Measurements from ENCODE around the gene RIC3.

Gene RIC3

DNA sequence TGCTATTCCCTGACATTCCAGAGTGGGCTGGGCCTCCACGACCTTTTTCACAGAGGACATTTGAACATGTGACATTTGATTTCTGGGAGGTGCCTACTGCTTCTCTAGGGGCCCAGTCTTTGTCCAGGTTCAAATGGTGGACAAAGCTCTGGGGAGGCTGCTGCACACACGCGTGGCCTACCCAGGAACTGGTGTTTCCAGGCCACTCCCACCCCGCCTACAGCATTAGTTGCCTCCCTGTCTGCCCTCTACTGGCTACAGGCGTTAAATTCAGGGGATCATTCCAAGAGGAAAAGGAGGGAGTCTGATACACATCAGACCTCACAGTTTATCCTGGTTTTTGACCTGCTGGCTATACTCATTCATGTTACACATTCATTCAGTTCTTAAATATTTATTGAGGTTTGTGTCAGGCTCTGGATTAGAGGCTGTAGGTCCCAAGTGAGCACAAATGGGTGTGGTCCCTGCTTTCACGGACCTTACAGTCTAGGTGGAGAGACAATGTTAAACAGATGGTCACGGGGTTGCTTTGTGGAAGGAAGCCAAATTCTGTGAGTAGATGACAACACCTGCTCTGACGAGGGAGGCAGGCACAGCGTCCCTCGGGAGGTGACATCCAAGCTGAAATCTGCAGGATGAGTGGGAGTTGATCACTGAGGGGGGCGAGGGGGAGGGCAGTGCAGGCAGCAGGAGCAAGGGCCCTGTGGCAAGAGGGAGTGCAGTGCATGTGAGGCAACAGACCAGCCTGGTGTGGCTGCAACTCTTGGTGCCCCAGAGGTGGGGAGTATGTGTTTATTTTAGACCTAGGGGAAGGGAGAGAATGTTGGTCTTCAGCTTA is 76.0 kb downstream of the RIC3 start:
- Histone ChIP-seq H3K4me3 (no peak overlapping the region), H3K27ac (no peak overlapping the region)

- no peak overlapping the region for H3K27ac ChIP-seq
Measured at GRCh38 chr11:8091721-8092120, 77.1 kb downstream of the RIC3 start.

GRCh38 chr11:8090756-8091155 is 78.1 kb downstream of the RIC3 start:
- no peak overlapping the region for H3K27ac ChIP-seq

More at GRCh38 chr11:8091721-8092120, 77.1 kb downstream of the RIC3 start:
- H3K4me3 ChIP-seq = no peak overlapping the region

DNA sequence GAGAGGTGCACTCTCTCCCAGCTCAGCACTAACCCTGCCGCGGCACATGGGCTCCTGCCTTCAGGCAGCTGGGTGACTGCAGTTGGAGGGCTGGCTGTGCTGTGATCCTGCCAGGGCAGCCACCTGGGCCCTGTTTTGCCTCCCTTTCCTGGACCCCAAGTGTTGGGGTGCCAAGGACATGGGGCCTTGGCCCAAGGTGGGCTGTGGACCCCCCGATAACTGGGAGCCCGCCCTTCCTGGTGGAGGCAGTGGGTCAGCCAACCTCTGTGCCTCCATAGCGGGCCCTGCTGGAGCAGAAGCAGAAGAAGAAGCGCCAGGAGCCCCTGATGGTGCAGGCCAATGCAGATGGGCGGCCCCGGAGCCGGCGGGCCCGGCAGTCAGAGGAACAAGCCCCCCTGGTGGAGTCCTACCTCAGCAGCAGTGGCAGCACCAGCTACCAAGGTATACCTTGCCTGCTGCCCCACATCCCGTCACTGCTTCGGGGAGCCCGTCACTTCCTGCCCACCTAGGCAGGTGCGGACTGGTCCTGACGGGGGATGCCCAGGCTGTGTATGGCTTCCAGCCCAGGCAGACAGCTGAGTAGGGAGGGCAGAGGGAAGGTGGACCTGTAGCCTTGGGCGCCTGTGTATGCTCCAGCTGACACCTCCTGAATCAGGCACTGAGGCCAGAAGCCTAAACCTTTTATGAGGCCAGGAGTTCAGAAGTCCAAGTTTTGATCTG is 78.9 kb downstream of the RIC3 start:
- H3K4me3 ChIP-seq = no peak overlapping the region
- no peak overlapping the region for H3K27ac ChIP-seq

More at GRCh38 chr11:8090756-8091155, 78.1 kb downstream of the RIC3 start:
- no peak overlapping the region for H3K4me3 ChIP-seq

- H3K27ac ChIP-seq = no peak overlapping the region
- no peak overlapping the region for H3K4me3 ChIP-seq
Measured at GRCh38 chr11:8087756-8088155, 81.1 kb downstream of the RIC3 start.

- no peak overlapping the region for H3K4me3 ChIP-seq
- no peak overlapping the region for H3K27ac ChIP-seq
Measured at GRCh38 chr11:8087185-8087584, 81.6 kb downstream of the RIC3 start.

DNA sequence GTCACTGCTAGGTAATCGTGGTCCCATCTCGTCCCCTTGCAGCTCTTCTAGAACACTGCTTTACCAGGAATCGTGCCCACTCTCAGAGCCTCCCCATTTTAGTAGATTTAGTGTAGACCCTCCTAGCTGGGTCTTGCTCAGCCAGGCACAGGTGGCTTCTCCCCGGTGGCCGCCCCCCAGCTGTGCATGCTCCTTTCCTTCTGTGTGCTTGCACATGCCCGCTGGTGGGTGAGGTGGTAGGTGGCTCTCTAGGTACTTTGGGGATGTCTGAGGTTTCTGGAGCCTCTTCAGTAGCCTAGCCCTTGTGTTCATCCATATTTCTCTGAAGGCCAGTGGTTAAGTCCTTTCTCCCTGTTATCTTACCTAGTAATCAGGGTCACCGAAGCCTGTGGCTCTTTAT is 82.3 kb downstream of the RIC3 start:
- H3K27ac ChIP-seq = no peak overlapping the region
- no peak overlapping the region for H3K4me3 ChIP-seq

GRCh38 chr11:8086001-8086479 is 82.8 kb downstream of the RIC3 start:
- no peak overlapping the region for H3K4me3 ChIP-seq
- no peak overlapping the region for H3K27ac ChIP-seq

DNA sequence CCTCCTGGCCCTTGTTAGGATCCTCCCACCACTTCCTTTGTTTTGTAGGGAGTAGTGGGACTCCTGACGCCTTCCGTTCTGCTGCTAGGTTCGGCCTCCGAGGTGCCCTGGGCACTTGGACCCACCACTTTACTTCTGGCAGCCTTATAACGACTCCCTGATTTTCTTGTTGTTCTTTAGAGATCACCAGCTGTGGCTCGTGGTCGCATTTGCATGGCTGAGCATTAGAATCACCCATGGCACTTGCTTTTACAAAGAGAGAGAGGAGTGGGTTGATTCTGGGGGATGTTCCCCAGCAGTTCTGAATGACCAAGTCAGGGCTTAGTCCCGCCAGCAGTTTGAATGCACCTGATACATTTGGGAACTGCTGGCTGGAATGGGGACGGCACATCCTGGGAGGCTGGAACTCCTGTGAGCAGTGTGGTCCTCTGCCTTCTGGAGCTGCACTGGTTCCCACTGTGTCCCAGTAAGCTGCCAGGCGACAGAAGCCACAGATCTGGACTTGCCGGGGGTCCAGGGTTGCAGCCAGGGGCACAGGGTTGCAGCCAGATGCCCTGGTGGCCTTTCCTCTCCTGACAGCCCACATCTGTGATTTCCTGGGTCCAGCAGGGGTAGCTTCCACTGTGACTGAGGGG is 83.7 kb downstream of the RIC3 start:
- Histone ChIP-seq H3K27ac (no peak overlapping the region), H3K4me3 (no peak overlapping the region)

DNA sequence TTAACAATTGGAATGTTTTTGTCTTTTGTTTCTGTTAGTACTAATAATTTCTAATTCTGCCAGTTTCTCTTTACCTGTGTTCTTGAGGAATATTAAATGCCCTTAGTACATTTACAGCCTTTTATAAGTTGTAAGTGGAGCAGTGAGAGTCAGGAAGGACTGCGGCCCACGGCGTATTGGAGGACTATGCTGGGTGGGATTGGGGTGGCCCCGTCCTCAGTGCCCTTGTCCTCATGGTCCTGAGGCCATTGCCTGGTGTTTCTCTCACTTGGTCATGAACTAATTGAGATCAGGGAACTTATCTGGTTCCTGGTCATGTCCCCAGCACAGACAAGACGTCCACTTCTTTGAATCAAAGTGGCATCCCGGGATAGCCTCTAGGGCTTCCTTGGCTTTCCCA is 84.5 kb downstream of the RIC3 start:
- no peak overlapping the region for H3K27ac ChIP-seq
- no peak overlapping the region for H3K4me3 ChIP-seq

GRCh38 chr11:8083871-8084281 is 84.9 kb downstream of the RIC3 start:
- Histone ChIP-seq H3K4me3 (no peak overlapping the region), H3K27ac (no peak overlapping the region)

- H3K27ac ChIP-seq = no peak overlapping the region
Measured at GRCh38 chr11:8083088-8083395, 85.8 kb downstream of the RIC3 start.

GRCh38 chr11:8082391-8083087 is 86.3 kb downstream of the RIC3 start:
- no peak overlapping the region for H3K4me3 ChIP-seq

More at GRCh38 chr11:8083088-8083395, 85.8 kb downstream of the RIC3 start:
- H3K4me3 ChIP-seq = no peak overlapping the region

GRCh38 chr11:8081591-8082250 is 87.1 kb downstream of the RIC3 start:
- Histone ChIP-seq H3K27ac (peak overlapping the region in 7 of 21 experiments; percentile 20 to 67 (median 30)), H3K4me3 (peak overlapping the region; percentile 25 to 56 (median 36))

More at GRCh38 chr11:8082391-8083087, 86.3 kb downstream of the RIC3 start:
- H3K27ac ChIP-seq = peak overlapping the region in 1 of 21 experiments; percentile 24

GRCh38 chr11:8080674-8081590 is 87.9 kb downstream of the RIC3 start, which contains the start of gene TUB:
TUB (plus strand) TSS chr11:8081211; CDS start chr11:8081511, 300 bp downstream.
- Histone ChIP-seq H3K27ac (peak within 1 kb of the TSS in 7 of 21 experiments; percentile 20 to 67 (median 30)), H3K4me3 (peak within 1 kb of the TSS; percentile 25 to 56 (median 36))

DNA sequence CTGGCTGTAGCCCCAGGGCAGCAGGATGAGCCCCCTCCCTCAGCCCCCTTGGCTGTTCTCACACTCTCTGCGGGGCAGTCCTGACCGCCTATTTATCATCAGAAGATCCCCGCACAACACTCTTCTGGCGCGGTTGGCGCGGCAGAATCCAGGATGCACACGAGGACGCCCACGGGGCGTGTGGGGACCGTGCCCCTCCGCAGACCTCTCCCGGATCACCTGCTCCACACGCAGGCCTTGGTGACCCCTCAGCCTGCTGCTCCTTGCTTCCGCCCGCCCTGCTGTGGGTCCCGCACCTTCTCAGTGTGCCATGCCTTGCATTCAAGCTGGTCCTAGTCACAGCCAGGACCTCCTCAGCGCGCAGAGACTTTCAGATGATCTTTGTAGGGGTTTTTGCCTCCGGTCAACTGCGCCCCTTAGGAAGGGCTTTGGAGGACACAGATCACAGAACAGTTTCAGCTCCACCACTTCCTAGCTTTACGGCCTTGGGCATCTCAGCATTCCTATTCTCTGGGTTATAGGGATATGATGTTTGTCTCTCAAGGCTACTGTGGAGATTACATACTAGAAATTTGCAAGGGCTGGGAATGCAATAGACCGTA is 88.7 kb downstream of the RIC3 start:
- peak overlapping the region in 4 of 7 experiments; percentile 25 to 56 (median 44) for H3K4me3 ChIP-seq
- H3K27ac ChIP-seq = no peak overlapping the region

DNA sequence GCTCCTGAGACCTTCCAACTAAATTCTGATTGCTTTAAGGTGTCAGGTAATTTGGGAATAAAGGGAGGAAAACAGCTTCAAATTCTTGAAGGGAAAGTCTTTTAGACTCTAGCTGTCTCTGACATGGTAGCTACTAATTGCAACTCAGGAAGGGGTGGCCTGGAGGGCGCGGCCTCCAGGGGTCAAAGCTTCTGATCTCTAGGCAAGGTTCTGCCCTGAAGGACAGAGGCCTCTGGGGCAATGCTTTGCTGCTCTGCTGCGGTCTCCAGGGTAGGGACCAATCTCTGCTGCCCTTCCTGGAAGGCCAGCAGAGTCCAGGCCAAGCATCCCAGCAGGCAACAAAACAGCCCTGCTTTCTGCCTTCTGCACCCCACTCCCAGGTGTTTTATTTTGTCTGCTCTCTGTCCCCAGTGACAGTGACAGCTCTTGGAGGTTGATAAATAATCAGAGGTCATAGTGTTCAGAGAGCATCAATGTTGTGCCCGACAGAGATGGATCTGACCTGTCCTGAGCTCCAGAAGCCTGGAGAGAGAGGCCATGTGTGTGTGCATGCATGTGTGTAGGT is 89.6 kb downstream of the RIC3 start:
- H3K27ac ChIP-seq = no peak overlapping the region
- H3K4me3 ChIP-seq = no peak overlapping the region

Measured in skin epidermis (tissue), 12 donors.